Measurements from ENCODE around the gene TBC1D16. TPM values are rescaled to one million over a fixed set of nuclear protein-coding genes. Genes with fewer than 3 reads are reported as not detected.

The TBC1D16 gene
- total RNA-seq, 2 experiments from 2014 or later, result 0.38 to 0.74 TPM

DNA sequence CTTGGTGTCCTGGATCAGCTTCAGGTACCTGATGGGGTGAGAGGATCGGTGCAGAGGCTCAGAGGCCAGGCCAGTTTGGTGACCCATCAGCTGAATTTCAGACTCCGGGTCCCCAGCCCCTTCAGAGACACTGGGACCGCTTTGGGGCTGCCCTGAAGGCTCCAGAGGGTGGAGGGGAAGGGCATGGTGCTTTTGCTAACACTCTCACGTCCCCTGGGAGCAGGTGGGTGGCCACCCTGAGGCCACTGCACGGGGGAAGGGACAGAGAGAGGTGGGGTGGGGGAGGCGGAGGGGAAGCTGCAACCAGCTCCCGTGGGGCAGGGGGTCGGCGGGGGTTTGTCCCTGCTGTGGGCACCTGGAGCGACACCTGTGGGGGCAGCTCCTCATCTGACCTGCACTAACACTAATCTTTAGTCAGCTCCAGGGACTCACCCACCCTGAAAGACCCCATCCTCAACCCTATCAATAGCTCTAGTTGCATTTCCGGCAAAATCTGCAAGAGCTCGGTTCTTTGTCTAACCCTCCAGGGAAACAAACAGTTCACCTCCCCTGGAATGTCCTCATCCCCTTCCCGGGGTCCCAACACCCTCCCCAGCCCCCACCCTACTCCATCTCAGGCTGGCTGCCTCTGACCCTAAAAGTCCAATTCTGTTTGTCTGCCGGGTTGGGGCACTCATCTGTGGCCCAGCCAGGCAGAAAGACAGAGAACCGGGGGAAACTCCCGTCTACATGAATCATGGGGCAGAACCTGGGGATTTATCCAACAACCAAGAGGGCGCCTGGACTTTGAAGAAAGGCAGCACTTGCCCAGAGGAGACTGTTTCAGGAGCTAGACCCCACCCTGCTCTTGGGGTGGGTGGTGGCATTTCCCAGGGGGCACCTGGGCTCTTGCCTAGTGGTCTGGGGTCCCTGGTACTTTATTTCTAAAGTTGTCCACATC, 104.5 kb downstream of the TBC1D16 start:
- Histone ChIP-seq H2AFZ (ENCODE audit: low read length) (no peak overlapping the region), H3K4me2 (ENCODE audit: low read length) (no peak overlapping the region), H3K4me1 (ENCODE audit: insufficient read depth, low read length, poor library complexity, severe bottlenecking) (peaks cover 4% of the 10 kb centered on the region), H3K36me3 (ENCODE audit: insufficient read depth, low read length) (no peaks in the 10 kb centered on the region), H3K27ac (ENCODE audit: low read depth, low read length, poor library complexity, severe bottlenecking) (no peak overlapping the region), H4K20me1 (ENCODE audit: insufficient read depth, low read length) (no peaks in the 10 kb centered on the region), H3K4me3 (ENCODE audit: low read depth, low read length, poor library complexity, severe bottlenecking) (no peak overlapping the region), H3K9me3 (ENCODE audit: low read length) (no peaks in the 10 kb centered on the region), H3K79me2 (ENCODE audit: insufficient read depth, low read depth, low read length) (no peaks in the 10 kb centered on the region), H3K9me2 (ENCODE audit: insufficient read depth, low read length) (no peaks in the 10 kb centered on the region)
- TF ChIP-seq, protein P1, sequence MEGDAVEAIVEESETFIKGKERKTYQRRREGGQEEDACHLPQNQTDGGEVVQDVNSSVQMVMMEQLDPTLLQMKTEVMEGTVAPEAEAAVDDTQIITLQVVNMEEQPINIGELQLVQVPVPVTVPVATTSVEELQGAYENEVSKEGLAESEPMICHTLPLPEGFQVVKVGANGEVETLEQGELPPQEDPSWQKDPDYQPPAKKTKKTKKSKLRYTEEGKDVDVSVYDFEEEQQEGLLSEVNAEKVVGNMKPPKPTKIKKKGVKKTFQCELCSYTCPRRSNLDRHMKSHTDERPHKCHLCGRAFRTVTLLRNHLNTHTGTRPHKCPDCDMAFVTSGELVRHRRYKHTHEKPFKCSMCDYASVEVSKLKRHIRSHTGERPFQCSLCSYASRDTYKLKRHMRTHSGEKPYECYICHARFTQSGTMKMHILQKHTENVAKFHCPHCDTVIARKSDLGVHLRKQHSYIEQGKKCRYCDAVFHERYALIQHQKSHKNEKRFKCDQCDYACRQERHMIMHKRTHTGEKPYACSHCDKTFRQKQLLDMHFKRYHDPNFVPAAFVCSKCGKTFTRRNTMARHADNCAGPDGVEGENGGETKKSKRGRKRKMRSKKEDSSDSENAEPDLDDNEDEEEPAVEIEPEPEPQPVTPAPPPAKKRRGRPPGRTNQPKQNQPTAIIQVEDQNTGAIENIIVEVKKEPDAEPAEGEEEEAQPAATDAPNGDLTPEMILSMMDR (conservative IDR thresholded peaks at IDR 0.05; ENCODE audit: low read length), result no peak
- TF ChIP-seq EZH2phosphoT487 (IDR thresholded peaks at IDR 0.05; ENCODE audit: borderline replicate concordance, low read depth, low read length), result no peak
- ChIA-PET POLR2A (no interaction called here), CTCF (ENCODE audit: unreplicated experiment) (interaction anchor here (0.8 kb wide), 1 partner anchor 14 kb away, joined by 3 read pairs; no protein-coding TSS in a partner anchor)
- BruUV-seq (replicated peaks), result no TSS peak
- intact Hi-C loops (cut with micrococcal nuclease; ENCODE audit: unreplicated experiment), result no loop called here
- DNase-seq (ENCODE audit: low spot score), result no peak

DNA sequence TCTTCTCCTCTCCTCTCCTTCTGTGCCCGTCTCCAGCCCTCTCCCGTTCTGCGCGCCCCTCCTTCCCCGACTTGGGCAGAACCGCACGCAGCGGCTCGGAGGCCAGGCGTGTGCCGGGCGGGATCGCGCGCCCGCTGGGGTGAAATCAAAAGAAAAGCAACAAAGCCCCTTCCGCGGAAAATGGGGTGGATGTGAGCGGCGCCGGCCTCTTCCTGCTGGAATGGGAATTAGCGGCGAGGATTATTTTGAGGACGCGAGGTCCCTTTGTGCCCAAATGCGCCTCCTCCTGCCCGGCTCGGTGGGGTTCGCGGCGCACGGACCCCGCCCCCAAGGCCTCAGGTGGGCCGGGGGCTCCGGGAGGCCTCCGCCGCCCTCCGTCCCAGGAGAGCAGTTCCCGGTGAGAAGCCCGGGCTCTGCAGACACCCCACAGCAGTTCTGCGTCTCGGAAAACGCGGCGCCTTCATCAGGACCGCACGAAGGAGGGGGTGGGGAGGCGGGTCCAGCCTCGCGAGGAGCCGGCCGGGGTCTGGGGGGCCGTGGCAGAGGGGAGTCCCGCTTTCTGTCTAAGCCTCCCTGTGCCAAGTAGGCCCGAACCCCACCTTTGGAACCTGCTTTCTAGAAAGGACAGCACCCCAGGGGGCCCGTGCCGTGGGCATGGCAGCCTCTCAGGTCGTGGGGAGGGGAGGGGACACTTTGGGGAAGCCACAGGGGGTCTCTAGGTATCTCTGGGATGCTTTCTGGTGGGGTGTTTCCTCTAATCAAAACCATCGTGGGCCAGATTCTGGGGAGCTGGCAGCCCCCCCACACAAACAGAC, 105.4 kb downstream of the TBC1D16 start:
- H3K4me2 ChIP-seq (ENCODE audit: low read length), result no peak overlapping the region

More for the DNA sequence above, 105.4 kb downstream of the TBC1D16 start:
- no peaks in the 10 kb centered on the region for H3K9me3 ChIP-seq (ENCODE audit: low read length)
- DNase-seq (ENCODE audit: low spot score), result no peak
- no peaks in the 10 kb centered on the region for H3K9me2 ChIP-seq (ENCODE audit: insufficient read depth, low read length)
- no peaks in the 10 kb centered on the region for H3K79me2 ChIP-seq (ENCODE audit: insufficient read depth, low read depth, low read length)
- no peak for TF ChIP-seq EZH2phosphoT487 (IDR thresholded peaks at IDR 0.05; ENCODE audit: borderline replicate concordance, low read depth, low read length)
- TF ChIP-seq, protein P1 (conservative IDR thresholded peaks at IDR 0.05; ENCODE audit: low read length), result no peak
- H2AFZ ChIP-seq (ENCODE audit: low read length), result no peak overlapping the region
- peaks cover 4% of the 10 kb centered on the region for H3K4me1 ChIP-seq (ENCODE audit: insufficient read depth, low read length, poor library complexity, severe bottlenecking)
- BruUV-seq (replicated peaks), result no TSS peak
- CTCF ChIA-PET (ENCODE audit: unreplicated experiment), result no interaction called here
- intact Hi-C loops (cut with micrococcal nuclease; ENCODE audit: unreplicated experiment), result no loop called here
- no peak overlapping the region for H3K27ac ChIP-seq (ENCODE audit: low read depth, low read length, poor library complexity, severe bottlenecking)
- no peaks in the 10 kb centered on the region for H3K36me3 ChIP-seq (ENCODE audit: insufficient read depth, low read length)
- POLR2A ChIA-PET, result no interaction called here
- H4K20me1 ChIP-seq (ENCODE audit: insufficient read depth, low read length), result no peaks in the 10 kb centered on the region
- H3K4me3 ChIP-seq (ENCODE audit: low read depth, low read length, poor library complexity, severe bottlenecking), result no peak overlapping the region

Data from OCI-LY7 (cell line).